ENCODE data around the gene LARP4.

DNA sequence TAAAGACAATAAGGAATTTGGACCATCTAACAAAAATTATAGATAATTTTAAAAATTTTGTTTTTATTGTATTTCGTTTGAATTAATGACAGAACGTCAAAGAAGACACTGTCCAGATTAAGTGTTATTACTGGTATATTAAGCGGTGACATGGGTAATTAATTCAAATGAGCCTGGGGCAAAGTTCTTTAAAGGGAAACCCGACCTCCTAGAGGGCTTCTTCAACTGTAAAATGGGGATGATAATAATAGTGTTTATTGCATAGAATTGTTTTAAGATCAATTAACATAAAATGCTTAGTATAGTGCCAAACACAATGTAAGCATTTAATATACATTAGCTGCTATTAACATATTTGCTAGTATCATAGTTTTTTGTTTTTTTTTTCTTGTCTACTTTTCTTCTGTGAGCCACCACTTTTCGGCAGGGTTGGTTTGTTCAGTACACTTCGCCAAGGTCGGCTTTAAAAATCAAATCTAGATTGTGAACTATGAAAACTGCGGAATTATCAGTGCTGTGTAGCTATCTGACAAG is 514 bp upstream of the LARP4 start:
- TF ChIP-seq POLR2A (IDR thresholded peaks at IDR 0.05; ENCODE audit: low read depth, low read length) (no peak), POLR2AphosphoS5 (IDR thresholded peaks at IDR 0.05; ENCODE audit: low read depth, low read length) (no peak), TAF1 (IDR thresholded peaks at IDR 0.05; ENCODE audit: low read depth, low read length) (no peak), SPI1 (IDR thresholded peaks at IDR 0.05; ENCODE audit: low read depth, low read length) (no peak), POU2F2 (IDR thresholded peaks at IDR 0.05; ENCODE audit: low read depth, low read length) (no peak)

All from GM12891 (cell line).